ENCODE measurements around the gene PLOD1.
A peak's percentile ranks its signal among the peaks of the same experiment; 100 is the strongest.

The PLOD1 gene

DNA sequence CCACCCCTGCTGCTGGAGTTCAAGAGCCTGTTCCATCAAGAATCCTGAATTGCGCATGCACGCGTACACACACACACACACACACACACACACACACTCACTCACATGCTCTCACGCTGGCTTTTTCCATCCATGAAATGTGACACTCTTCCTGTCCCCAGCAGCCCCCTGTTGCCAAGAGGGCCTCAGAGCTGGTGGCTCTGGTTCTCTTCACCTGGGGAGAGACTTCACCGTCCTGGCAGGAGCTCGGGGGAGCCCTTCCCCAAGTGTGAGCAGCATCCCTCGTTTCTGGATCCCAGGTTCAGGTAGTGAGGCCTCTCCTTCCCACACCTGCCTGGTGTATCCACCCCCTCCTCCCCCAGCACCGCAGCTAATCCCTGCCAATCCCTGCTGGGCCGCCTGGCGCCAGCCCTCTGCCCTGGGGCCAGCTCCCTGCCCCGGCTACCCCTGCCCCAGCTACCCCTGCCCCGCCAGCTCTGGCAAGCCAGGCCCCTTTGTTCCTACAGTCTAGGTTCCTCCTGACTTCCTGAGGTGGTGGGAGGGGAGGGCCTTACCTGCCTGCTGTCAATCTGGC lies 9.9 kb downstream of the PLOD1 start (continued):
- TF ChIP-seq RBAK (tag by site-specific recombination; IDR thresholded peaks at IDR 0.05) (no peak), ZNF76 (tag by site-specific recombination; IDR thresholded peaks at IDR 0.05; ENCODE audit: borderline replicate concordance, low read depth) (peak; percentile 67; the same call in 1 of the 2 replicates), ZBTB1 (tag by site-specific recombination; IDR thresholded peaks at IDR 0.05) (no peak), ZNF2 (tag by site-specific recombination; IDR thresholded peaks at IDR 0.05) (peak; percentile 81), ZNF561 (tag by site-specific recombination; IDR thresholded peaks at IDR 0.05; ENCODE audit: borderline replicate concordance) (peak; percentile 54; the same call in 1 of the 2 replicates), ZSCAN23 (tag by site-specific recombination; IDR thresholded peaks at IDR 0.05) (peak; percentile 79; the same call in 1 of the 2 replicates), ZNF621 (tag by site-specific recombination; IDR thresholded peaks at IDR 0.05) (peak; percentile 85; the same call in 1 of the 2 replicates), ZFHX2 (tag by site-specific recombination; conservative IDR thresholded peaks at IDR 0.05) (peak; percentile 77), SP2 (tag by site-specific recombination; IDR thresholded peaks at IDR 0.05) (0 out of 2 replicates have a peak, but pooled peaks have one; percentile 11), ZNF433 (tag by site-specific recombination; IDR thresholded peaks at IDR 0.05; ENCODE audit: low read depth) (no peak), ZNF23 (tag by site-specific recombination; IDR thresholded peaks at IDR 0.05; ENCODE audit: borderline replicate concordance) (no peak), ZNF184 (tag by site-specific recombination; IDR thresholded peaks at IDR 0.05) (no peak), YY2 (tag by site-specific recombination; IDR thresholded peaks at IDR 0.05) (peak; percentile 84), ZNF791 (tag by site-specific recombination; IDR thresholded peaks at IDR 0.05) (no peak), ZNF530 (tag by site-specific recombination; IDR thresholded peaks at IDR 0.05; ENCODE audit: low read depth) (no peak), ZNF768 (tag by site-specific recombination; IDR thresholded peaks at IDR 0.05) (no peak), ZNF416 (tag by site-specific recombination; IDR thresholded peaks at IDR 0.05) (peak; percentile 82; the same call in 1 of the 2 replicates)
- TF ChIP-seq, protein P1, sequence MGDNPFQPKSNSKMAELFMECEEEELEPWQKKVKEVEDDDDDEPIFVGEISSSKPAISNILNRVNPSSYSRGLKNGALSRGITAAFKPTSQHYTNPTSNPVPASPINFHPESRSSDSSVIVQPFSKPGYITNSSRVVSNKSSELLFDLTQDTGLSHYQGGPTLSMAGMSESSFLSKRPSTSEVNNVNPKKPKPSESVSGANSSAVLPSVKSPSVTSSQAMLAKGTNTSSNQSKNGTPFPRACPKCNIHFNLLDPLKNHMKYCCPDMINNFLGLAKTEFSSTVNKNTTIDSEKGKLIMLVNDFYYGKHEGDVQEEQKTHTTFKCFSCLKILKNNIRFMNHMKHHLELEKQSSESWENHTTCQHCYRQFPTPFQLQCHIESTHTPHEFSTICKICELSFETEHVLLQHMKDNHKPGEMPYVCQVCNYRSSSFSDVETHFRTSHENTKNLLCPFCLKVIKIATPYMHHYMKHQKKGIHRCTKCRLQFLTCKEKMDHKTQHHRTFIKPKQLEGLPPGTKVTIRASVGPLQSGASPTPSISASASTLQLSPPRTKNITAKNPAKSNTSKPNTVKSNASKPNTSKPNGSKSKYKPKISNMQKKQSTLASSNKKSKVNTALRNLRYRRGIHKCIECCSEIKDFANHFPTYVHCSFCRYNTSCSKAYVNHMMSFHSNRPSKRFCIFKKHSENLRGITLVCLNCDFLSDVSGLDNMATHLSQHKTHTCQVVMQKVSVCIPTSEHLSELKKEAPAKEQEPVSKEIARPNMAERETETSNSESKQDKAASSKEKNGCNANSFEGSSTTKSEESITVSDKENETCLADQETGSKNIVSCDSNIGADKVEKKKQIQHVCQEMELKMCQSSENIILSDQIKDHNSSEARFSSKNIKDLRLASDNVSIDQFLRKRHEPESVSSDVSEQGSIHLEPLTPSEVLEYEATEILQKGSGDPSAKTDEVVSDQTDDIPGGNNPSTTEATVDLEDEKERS (tag by site-specific recombination; IDR thresholded peaks at IDR 0.05) = 0 out of 2 replicates have a peak, but pooled peaks have one; percentile 46
- TF ChIP-seq, protein P2, sequence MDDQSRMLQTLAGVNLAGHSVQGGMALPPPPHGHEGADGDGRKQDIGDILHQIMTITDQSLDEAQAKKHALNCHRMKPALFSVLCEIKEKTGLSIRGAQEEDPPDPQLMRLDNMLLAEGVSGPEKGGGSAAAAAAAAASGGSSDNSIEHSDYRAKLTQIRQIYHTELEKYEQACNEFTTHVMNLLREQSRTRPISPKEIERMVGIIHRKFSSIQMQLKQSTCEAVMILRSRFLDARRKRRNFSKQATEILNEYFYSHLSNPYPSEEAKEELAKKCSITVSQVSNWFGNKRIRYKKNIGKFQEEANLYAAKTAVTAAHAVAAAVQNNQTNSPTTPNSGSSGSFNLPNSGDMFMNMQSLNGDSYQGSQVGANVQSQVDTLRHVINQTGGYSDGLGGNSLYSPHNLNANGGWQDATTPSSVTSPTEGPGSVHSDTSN (CRISPR knock-in tag; IDR thresholded peaks at IDR 0.05) = no peak
- TF ChIP-seq, protein P3, sequence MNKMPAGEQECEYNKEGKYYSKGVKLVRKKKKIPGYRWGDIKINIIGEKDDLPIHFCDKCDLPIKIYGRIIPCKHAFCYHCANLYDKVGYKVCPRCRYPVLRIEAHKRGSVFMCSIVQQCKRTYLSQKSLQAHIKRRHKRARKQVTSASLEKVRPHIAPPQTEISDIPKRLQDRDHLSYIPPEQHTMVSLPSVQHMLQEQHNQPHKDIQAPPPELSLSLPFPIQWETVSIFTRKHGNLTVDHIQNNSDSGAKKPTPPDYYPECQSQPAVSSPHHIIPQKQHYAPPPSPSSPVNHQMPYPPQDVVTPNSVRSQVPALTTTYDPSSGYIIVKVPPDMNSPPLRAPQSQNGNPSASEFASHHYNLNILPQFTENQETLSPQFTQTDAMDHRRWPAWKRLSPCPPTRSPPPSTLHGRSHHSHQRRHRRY (tag by site-specific recombination; IDR thresholded peaks at IDR 0.05) = peak; percentile 80; the same call in 1 of the 2 replicates
- TF ChIP-seq, protein P4, sequence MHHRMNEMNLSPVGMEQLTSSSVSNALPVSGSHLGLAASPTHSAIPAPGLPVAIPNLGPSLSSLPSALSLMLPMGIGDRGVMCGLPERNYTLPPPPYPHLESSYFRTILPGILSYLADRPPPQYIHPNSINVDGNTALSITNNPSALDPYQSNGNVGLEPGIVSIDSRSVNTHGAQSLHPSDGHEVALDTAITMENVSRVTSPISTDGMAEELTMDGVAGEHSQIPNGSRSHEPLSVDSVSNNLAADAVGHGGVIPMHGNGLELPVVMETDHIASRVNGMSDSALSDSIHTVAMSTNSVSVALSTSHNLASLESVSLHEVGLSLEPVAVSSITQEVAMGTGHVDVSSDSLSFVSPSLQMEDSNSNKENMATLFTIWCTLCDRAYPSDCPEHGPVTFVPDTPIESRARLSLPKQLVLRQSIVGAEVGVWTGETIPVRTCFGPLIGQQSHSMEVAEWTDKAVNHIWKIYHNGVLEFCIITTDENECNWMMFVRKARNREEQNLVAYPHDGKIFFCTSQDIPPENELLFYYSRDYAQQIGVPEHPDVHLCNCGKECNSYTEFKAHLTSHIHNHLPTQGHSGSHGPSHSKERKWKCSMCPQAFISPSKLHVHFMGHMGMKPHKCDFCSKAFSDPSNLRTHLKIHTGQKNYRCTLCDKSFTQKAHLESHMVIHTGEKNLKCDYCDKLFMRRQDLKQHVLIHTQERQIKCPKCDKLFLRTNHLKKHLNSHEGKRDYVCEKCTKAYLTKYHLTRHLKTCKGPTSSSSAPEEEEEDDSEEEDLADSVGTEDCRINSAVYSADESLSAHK (tag by site-specific recombination; IDR thresholded peaks at IDR 0.05) = peak; percentile 92
- TF ChIP-seq, protein P5, sequence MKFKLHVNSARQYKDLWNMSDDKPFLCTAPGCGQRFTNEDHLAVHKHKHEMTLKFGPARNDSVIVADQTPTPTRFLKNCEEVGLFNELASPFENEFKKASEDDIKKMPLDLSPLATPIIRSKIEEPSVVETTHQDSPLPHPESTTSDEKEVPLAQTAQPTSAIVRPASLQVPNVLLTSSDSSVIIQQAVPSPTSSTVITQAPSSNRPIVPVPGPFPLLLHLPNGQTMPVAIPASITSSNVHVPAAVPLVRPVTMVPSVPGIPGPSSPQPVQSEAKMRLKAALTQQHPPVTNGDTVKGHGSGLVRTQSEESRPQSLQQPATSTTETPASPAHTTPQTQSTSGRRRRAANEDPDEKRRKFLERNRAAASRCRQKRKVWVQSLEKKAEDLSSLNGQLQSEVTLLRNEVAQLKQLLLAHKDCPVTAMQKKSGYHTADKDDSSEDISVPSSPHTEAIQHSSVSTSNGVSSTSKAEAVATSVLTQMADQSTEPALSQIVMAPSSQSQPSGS (tag by site-specific recombination; IDR thresholded peaks at IDR 0.05; ENCODE audit: low read depth) = no peak
- TF ChIP-seq, protein P6, sequence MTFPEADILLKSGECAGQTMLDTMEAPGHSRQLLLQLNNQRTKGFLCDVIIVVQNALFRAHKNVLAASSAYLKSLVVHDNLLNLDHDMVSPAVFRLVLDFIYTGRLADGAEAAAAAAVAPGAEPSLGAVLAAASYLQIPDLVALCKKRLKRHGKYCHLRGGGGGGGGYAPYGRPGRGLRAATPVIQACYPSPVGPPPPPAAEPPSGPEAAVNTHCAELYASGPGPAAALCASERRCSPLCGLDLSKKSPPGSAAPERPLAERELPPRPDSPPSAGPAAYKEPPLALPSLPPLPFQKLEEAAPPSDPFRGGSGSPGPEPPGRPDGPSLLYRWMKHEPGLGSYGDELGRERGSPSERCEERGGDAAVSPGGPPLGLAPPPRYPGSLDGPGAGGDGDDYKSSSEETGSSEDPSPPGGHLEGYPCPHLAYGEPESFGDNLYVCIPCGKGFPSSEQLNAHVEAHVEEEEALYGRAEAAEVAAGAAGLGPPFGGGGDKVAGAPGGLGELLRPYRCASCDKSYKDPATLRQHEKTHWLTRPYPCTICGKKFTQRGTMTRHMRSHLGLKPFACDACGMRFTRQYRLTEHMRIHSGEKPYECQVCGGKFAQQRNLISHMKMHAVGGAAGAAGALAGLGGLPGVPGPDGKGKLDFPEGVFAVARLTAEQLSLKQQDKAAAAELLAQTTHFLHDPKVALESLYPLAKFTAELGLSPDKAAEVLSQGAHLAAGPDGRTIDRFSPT (tag by site-specific recombination; IDR thresholded peaks at IDR 0.05) = peak; percentile 89
- TF ChIP-seq, protein P7, sequence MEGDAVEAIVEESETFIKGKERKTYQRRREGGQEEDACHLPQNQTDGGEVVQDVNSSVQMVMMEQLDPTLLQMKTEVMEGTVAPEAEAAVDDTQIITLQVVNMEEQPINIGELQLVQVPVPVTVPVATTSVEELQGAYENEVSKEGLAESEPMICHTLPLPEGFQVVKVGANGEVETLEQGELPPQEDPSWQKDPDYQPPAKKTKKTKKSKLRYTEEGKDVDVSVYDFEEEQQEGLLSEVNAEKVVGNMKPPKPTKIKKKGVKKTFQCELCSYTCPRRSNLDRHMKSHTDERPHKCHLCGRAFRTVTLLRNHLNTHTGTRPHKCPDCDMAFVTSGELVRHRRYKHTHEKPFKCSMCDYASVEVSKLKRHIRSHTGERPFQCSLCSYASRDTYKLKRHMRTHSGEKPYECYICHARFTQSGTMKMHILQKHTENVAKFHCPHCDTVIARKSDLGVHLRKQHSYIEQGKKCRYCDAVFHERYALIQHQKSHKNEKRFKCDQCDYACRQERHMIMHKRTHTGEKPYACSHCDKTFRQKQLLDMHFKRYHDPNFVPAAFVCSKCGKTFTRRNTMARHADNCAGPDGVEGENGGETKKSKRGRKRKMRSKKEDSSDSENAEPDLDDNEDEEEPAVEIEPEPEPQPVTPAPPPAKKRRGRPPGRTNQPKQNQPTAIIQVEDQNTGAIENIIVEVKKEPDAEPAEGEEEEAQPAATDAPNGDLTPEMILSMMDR (tag by site-specific recombination; IDR thresholded peaks at IDR 0.05) = no peak
